H9 (cell line): Measurements from ENCODE around the gene FBXL16. TPM values are rescaled to one million over a fixed set of nuclear protein-coding genes. Genes with fewer than 3 reads are reported as not detected.

ENCODE experiments used
- DNase-seq: peaks from one replicate; pipeline ENCODE4 v3.0.0-alpha.2; 2017
- H2AFZ ChIP-seq: one replicate; pipeline ENCODE4 v1.6.1; 2013; ENCODE audit warnings: mild to moderate bottlenecking, low read length, control low read depth, moderate library complexity
- H2AK5ac ChIP-seq: 2 replicates; pipeline ENCODE4 v1.6.1; 2013; ENCODE audit warnings: low read length, control low read depth, mixed read lengths; ENCODE audit not compliant: insufficient read length
- H2BK120ac ChIP-seq: one replicate; pipeline ENCODE4 v1.6.1; 2013; ENCODE audit warnings: low read depth, mild to moderate bottlenecking, low read length, control low read depth, inconsistent platforms; ENCODE audit not compliant: poor library complexity, severe bottlenecking
- H2BK12ac ChIP-seq: 2 replicates; pipeline ENCODE4 v1.6.1; 2013; ENCODE audit warnings: low read length, control low read depth, mixed read lengths, low read depth; ENCODE audit not compliant: insufficient read length
- H2BK15ac ChIP-seq: 2 replicates; pipeline ENCODE4 v1.6.1; 2013; ENCODE audit warnings: low read depth, low read length, control low read depth
- H2BK20ac ChIP-seq: one replicate; pipeline ENCODE4 v1.6.1; 2013; ENCODE audit warnings: low read depth, mild to moderate bottlenecking, low read length, control low read depth, inconsistent platforms; ENCODE audit not compliant: poor library complexity, severe bottlenecking
- H2BK5ac ChIP-seq: 2 replicates; pipeline ENCODE4 v1.6.1; 2013; ENCODE audit warnings: low read length, control low read depth, mixed read lengths; ENCODE audit not compliant: insufficient read length
- H3K14ac ChIP-seq: 2 replicates; pipeline ENCODE4 v1.6.1; 2013; ENCODE audit warnings: low read length, control low read depth; ENCODE audit not compliant: insufficient read depth
- H3K18ac ChIP-seq: 2 replicates; pipeline ENCODE4 v1.6.1; 2013; ENCODE audit warnings: low read depth, mild to moderate bottlenecking, mixed read lengths, low read length, control low read depth; ENCODE audit not compliant: insufficient read length
- H3K23ac ChIP-seq: 2 replicates; pipeline ENCODE4 v1.6.1; 2013; ENCODE audit warnings: low read length, control low read depth, mixed read lengths, low read depth; ENCODE audit not compliant: insufficient read length
- H3K23me2 ChIP-seq: 2 replicates; pipeline ENCODE4 v1.6.1; 2013; ENCODE audit warnings: low read depth, mild to moderate bottlenecking, mixed read lengths, low read length, control low read depth; ENCODE audit not compliant: insufficient read length, poor library complexity, severe bottlenecking
- H3K27ac ChIP-seq: 2 replicates; pipeline ENCODE4 v1.5.1; 2013; ENCODE audit warnings: low read length, control low read depth, mixed read lengths, low read depth; ENCODE audit not compliant: insufficient read length
- H3K27me3 ChIP-seq: 2 replicates; pipeline ENCODE4 v1.6.1; 2013; ENCODE audit warnings: low read length, control low read depth, inconsistent platforms; ENCODE audit not compliant: insufficient read depth
- H3K4ac ChIP-seq: 2 replicates; pipeline ENCODE4 v1.6.1; 2013; ENCODE audit warnings: low read depth, mild to moderate bottlenecking, control low read depth, inconsistent platforms, low read length, moderate library complexity
- H3K4me1 ChIP-seq: 2 replicates; pipeline ENCODE4 v1.6.1; 2013; ENCODE audit warnings: low read length, control low read depth, inconsistent platforms; ENCODE audit not compliant: insufficient read depth
- H3K4me2 ChIP-seq: 2 replicates; pipeline ENCODE4 v1.6.1; 2013; ENCODE audit warnings: low read length, control low read depth, mixed read lengths; ENCODE audit not compliant: insufficient read length, insufficient read depth
- H3K56ac ChIP-seq: 2 replicates; pipeline ENCODE4 v1.6.1; 2013; ENCODE audit warnings: low read depth, mild to moderate bottlenecking, mixed read lengths, low read length, control low read depth; ENCODE audit not compliant: insufficient read length
- H3K79me1 ChIP-seq: 2 replicates; pipeline ENCODE4 v1.6.1; 2013; ENCODE audit warnings: low read depth, mild to moderate bottlenecking, moderate library complexity, low read length, control low read depth, inconsistent platforms; ENCODE audit not compliant: insufficient read depth, poor library complexity, severe bottlenecking
- H3K79me2 ChIP-seq: 2 replicates; pipeline ENCODE4 v1.6.1; 2013; ENCODE audit warnings: low read length, control low read depth, inconsistent platforms; ENCODE audit not compliant: insufficient read depth
- H3K9ac ChIP-seq: 2 replicates; pipeline ENCODE4 v1.6.1; 2013; ENCODE audit warnings: low read length, control low read depth, mixed read lengths; ENCODE audit not compliant: insufficient read length; ENCODE audit errors: extremely low read depth
- H3K9me3 ChIP-seq: one replicate; pipeline ENCODE4 v1.6.1; 2013; ENCODE audit warnings: low read depth, low read length, inconsistent platforms; ENCODE audit not compliant: control insufficient read depth
- H3T11ph ChIP-seq: one replicate; pipeline ENCODE4 v1.6.1; 2013; ENCODE audit warnings: mild to moderate bottlenecking, low read length, control low read depth, inconsistent platforms
- H4K20me1 ChIP-seq: one replicate; pipeline ENCODE4 v1.6.1; 2013; ENCODE audit not compliant: control insufficient read depth, insufficient read length, insufficient read depth
- H4K5ac ChIP-seq: 2 replicates; pipeline ENCODE4 v1.6.1; 2013; ENCODE audit warnings: low read depth, mild to moderate bottlenecking, mixed read lengths, low read length, control low read depth; ENCODE audit not compliant: insufficient read length
- H4K8ac ChIP-seq: replicated peaks from 2 replicates; pipeline ENCODE4 v1.6.1; 2013; ENCODE audit warnings: low read length, control low read depth, mixed read lengths, low read depth; ENCODE audit not compliant: insufficient read length
- H4K91ac ChIP-seq: 2 replicates; pipeline ENCODE4 v1.6.1; 2013; ENCODE audit warnings: low read depth, mild to moderate bottlenecking, moderate library complexity, mixed read lengths, low read length, control low read depth; ENCODE audit not compliant: insufficient read length
- H3K27ac Mint-ChIP-seq, 3 experiments: 2 replicates in 2 of 3; 3 replicates in 1 of 3; pipeline ENCODE4 v1.8.0; 2020 to 2021; ENCODE audit warnings: mixed read lengths in 3 of 3, mild to moderate bottlenecking in 1 of 3, moderate library complexity in 1 of 3
- H3K27me3 Mint-ChIP-seq: 2 replicates; pipeline ENCODE4 v1.8.0; 2021; ENCODE audit warnings: low read depth, mild to moderate bottlenecking, moderate library complexity, mixed read lengths
- H3K36me3 Mint-ChIP-seq, 3 experiments: 2 replicates in 2 of 3; 3 replicates in 1 of 3; pipeline ENCODE4 v1.8.0; 2020 to 2021; ENCODE audit warnings: low read depth in 3 of 3, mixed read lengths in 3 of 3; ENCODE audit not compliant: insufficient read depth in 1 of 3
- H3K4me1 Mint-ChIP-seq, 2 experiments: 2 replicates each; pipeline ENCODE4 v1.8.0; 2020; ENCODE audit warnings: mixed read lengths in 2 of 2
- H3K4me3 Mint-ChIP-seq, 2 experiments: 2 replicates in 1 of 2; 3 replicates in 1 of 2; pipeline ENCODE4 v1.8.0; 2020 to 2021; ENCODE audit warnings: mild to moderate bottlenecking in 2 of 2, mixed read lengths in 2 of 2, moderate library complexity in 1 of 2
- H3K9me3 Mint-ChIP-seq, 2 experiments: 2 replicates in 1 of 2; 3 replicates in 1 of 2; pipeline ENCODE4 v1.8.0; 2020; ENCODE audit warnings: mild to moderate bottlenecking in 2 of 2, mixed read lengths in 2 of 2, moderate library complexity in 1 of 2
- CTCF ChIP-seq: fragments of 200-600 bp; sonication (generic); conservative IDR thresholded peaks from 3 replicates; pipeline ENCODE4 v1.8.0; 2021; ENCODE audit warnings: antibody characterized with exemption, mild to moderate bottlenecking
- WGBS: extraction: QIAGEN DNeasy Blood & Tissue Kit; methylation state at CpG from one replicate; pipeline ENCODE4 v1.1.7; 2013; ENCODE audit warnings: missing lambda C conversion rate, low lambda C conversion rate, mixed read lengths; ENCODE audit not compliant: insufficient read length; ENCODE audit errors: extremely low coverage; 5-methylcytosine and 5-hydroxymethylcytosine counted together
- total RNA-seq: library from RNA; stranded (reverse); gene quantifications from 2 replicates; pipeline ENCODE4 v1.2.1, GENCODE V29; 2021

FBXL16 gene
- total RNA-seq, 1 experiment from 2014 or later = 9.6 TPM

- H2BK20ac ChIP-seq = no peak overlapping the region
- WGBS = no CpG with 5 or more reads among the region's 52 CpGs
- H3K79me1 ChIP-seq = no peaks in the 10 kb centered on the region
- no peaks in the 10 kb centered on the region for H4K20me1 ChIP-seq
- H2BK15ac ChIP-seq = no peak overlapping the region
- Mint-ChIP-seq H3K4me3 (peak overlapping the region; percentile 37 to 65; a peak in 3 of 5 replicates), H3K4me1 (peaks cover 9% of the 10 kb centered on the region in 2 experiments), H3K9me3 (no peaks in the 10 kb centered on the region), H3K27ac (no peak overlapping the region), H3K27me3 (peaks cover 3% of the 10 kb centered on the region; the same call in 1 of the 2 replicates), H3K36me3 (peaks cover 11 to 27% (median 27%) of the 10 kb centered on the region in 3 experiments; a peak in 6 of 7 replicates)
- no peak overlapping the region for H2AFZ ChIP-seq
- H3K27ac ChIP-seq = no peak overlapping the region
- H3K23ac ChIP-seq = no peak overlapping the region
- H3K56ac ChIP-seq = no peak overlapping the region
- no peak overlapping the region for H2BK120ac ChIP-seq
- H3K27me3 ChIP-seq = no peaks in the 10 kb centered on the region
- H4K91ac ChIP-seq = no peak overlapping the region
- no peaks in the 10 kb centered on the region for H3K4me1 ChIP-seq
- no peak overlapping the region for H3K4me2 ChIP-seq
- H3K4ac ChIP-seq = no peak overlapping the region
- no peak overlapping the region for H2BK12ac ChIP-seq
- no peak overlapping the region for H2AK5ac ChIP-seq
- no peak overlapping the region for H4K8ac ChIP-seq
- H3K23me2 ChIP-seq = peaks cover 6% of the 10 kb centered on the region
- H3K9ac ChIP-seq = no peak overlapping the region
- H4K5ac ChIP-seq = no peak overlapping the region
- no peak for DNase-seq
- H3T11ph ChIP-seq = no peak overlapping the region
- H3K18ac ChIP-seq = no peak overlapping the region
- H2BK5ac ChIP-seq = no peak overlapping the region
- no peak for TF ChIP-seq CTCF
- no peaks in the 10 kb centered on the region for H3K9me3 ChIP-seq
- no peaks in the 10 kb centered on the region; the same call in 1 of the 2 replicates for H3K79me2 ChIP-seq
- no peak overlapping the region for H3K14ac ChIP-seq
These were observed 34.9 kb downstream of the FBXL16 start for GRCh38 chr16:670485-671352.
